Effector CD8-positive, alpha-beta T cell (primary cell): ENCODE measurements around the gene CDT1.

Source experiments
- DNase-seq: peaks from one replicate; lab custom pipeline; 2025; lab: John Stamatoyannopoulos, UW

The CDT1 gene

GRCh38 chr16:88856122-88856827 is 52.7 kb downstream of the CDT1 start:
- DNase-seq: peak; percentile 29

DNA sequence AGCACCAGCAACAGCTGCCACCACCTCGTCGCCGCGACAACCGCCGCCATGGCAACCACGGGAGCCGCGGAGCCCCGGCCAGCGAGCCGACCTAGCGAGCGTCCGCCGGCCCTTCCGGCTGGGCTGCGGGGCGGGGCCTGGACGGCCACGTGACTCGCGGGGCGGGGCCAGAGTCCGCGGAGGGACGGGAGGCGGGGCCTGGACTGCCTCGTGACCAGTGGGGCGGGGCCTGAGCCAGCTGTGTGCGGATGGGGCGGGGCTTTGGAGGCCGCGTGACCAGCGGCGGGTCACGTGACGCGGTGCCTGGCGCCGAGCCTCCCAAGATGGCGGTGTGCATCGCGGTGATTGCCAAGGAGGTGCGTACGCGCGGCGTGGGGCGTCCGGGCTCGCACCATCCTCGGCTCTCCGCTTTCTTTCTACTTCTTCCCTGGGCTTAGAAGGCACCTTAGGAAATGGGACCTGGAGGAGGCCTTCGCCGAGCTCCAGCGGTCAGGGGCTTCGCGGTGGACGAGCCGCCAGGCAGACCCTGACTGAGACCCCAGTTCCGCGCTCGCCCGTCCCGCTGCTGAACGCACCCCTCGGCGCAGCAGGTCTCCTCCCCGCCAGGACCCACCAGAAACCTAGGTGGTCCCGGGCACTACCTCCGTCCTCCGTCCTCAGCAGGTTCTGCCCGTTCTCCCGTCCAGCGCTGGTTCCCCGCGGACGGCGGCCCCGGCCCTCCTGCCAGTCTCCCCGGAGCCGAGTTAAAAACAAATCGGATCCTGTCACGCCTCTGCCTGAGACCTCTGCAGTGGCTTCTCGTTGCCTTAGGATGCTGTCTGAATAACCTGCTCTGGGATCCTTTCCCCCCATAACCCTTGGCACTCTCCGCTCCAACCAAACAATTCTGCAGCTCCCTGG is 53.5 kb downstream of the CDT1 start, which contains the start of the genes GALNS and TRAPPC2L:
GALNS (minus strand) TSS at position 120 of the 900 bp plus-strand sequence; CDS start at position 50, 70 bp downstream.
TRAPPC2L (plus strand) TSS at position 300 of the 900 bp plus-strand sequence; CDS start at position 324, 24 bp downstream.
- peak; percentile 98 for DNase-seq

- peak; percentile 45 for DNase-seq
Observed at GRCh38 chr16:88857728-88858339, 54.2 kb downstream of the CDT1 start.
